H1 (cell line): Measurements from ENCODE around the gene VSIR. TPM values are rescaled to one million over a fixed set of nuclear protein-coding genes. Genes with fewer than 3 reads are reported as not detected.

Experiments
- CTCF ChIA-PET: fragments of 300-600 bp; sonication (Branson Sonifier 250); formaldehyde crosslinking; loops from one replicate; lab custom pipeline; 2021; ENCODE audit not compliant: partially characterized antibody; lab: Charles Lee
- POLR2A ChIA-PET: fragments of 300-600 bp; sonication (Branson Sonifier 250); formaldehyde crosslinking; loops from one replicate; lab custom pipeline; 2021; ENCODE audit warnings: inconsistent platforms; ENCODE audit not compliant: partially characterized antibody; lab: Charles Lee
- DNase-seq, 2 experiments: peaks; one replicate each; pipeline versions ENCODE4 v3.0.0 to v3.0.0-alpha.2; 2010 to 2022; ENCODE audit warnings: low spot score in 2 of 2, low read depth in 1 of 2, mixed read lengths in 1 of 2
- FAIRE-seq: peaks from 2 replicates; lab custom pipeline; 2011; peaks lifted over from hg19 to GRCh38; lab: Jason Lieb, UNC
- H2AFZ ChIP-seq: 2 replicates; pipeline ENCODE4 v1.8.1; 2012; ENCODE audit warnings: low read length, inconsistent platforms
- H2AK5ac ChIP-seq: 2 replicates; pipeline ENCODE4 v1.6.1; 2013; ENCODE audit warnings: low read depth, low read length
- H2BK120ac ChIP-seq: replicated peaks from 2 replicates; pipeline ENCODE3; 2013; ENCODE audit warnings: low read depth, low read length, inconsistent platforms
- H2BK12ac ChIP-seq: 2 replicates; pipeline ENCODE4 v1.6.1; 2013; ENCODE audit warnings: low read depth, low read length
- H2BK15ac ChIP-seq: 2 replicates; pipeline ENCODE4 v1.6.1; 2013; ENCODE audit warnings: low read length
- H2BK20ac ChIP-seq: 2 replicates; pipeline ENCODE4 v1.6.1; 2013; ENCODE audit warnings: low read length
- H2BK5ac ChIP-seq: 2 replicates; pipeline ENCODE4 v1.6.1; 2013; ENCODE audit warnings: low read depth, low read length
- H3K14ac ChIP-seq: 2 replicates; pipeline ENCODE4 v1.6.1; 2013; ENCODE audit warnings: inconsistent platforms; ENCODE audit not compliant: insufficient read length
- H3K18ac ChIP-seq: 2 replicates; pipeline ENCODE4 v1.6.1; 2013; ENCODE audit warnings: low read length; ENCODE audit errors: extremely low read depth
- H3K23ac ChIP-seq: 2 replicates; pipeline ENCODE4 v1.6.1; 2013; ENCODE audit warnings: inconsistent platforms; ENCODE audit not compliant: insufficient read length
- H3K23me2 ChIP-seq: 2 replicates; pipeline ENCODE4 v1.6.1; 2013; ENCODE audit warnings: low read depth, low read length
- H3K27ac ChIP-seq: 2 replicates; pipeline ENCODE4 v1.6.1; 2011; ENCODE audit warnings: low read depth, low read length, inconsistent platforms
- H3K27me3 ChIP-seq, 4 experiments: replicated peaks in 1 of 4; 1 replicate in 1 of 4; 2 replicates in 3 of 4; pipeline versions ENCODE4 v1.6.1 to v1.8.1; 2011 to 2013; ENCODE audit warnings: low read length in 3 of 4, mild to moderate bottlenecking in 3 of 4, inconsistent platforms in 2 of 4, mixed read lengths in 2 of 4, moderate library complexity in 1 of 4; ENCODE audit not compliant: control insufficient read depth in 3 of 4, insufficient read depth in 3 of 4; ENCODE audit errors: extremely low read depth in 1 of 4
- H3K36me3 ChIP-seq, 4 experiments: 2 replicates each; pipeline versions ENCODE4 v1.6.1 to v1.8.1; 2011 to 2013; ENCODE audit warnings: mild to moderate bottlenecking in 4 of 4, low read length in 3 of 4, moderate library complexity in 2 of 4, control low read depth in 1 of 4, inconsistent platforms in 1 of 4; ENCODE audit not compliant: insufficient read depth in 4 of 4, control insufficient read depth in 2 of 4
- H3K4ac ChIP-seq: replicated peaks from 2 replicates; pipeline ENCODE3; 2013; ENCODE audit warnings: low read length, low read depth, mixed read lengths, inconsistent platforms; ENCODE audit not compliant: insufficient read length
- H3K4me1 ChIP-seq, 4 experiments: replicated peaks in 1 of 4; 1 replicate in 1 of 4; 2 replicates in 3 of 4; pipeline versions ENCODE4 v1.6.1 to v1.8.1; 2011 to 2013; ENCODE audit warnings: low read length in 3 of 4, inconsistent platforms in 2 of 4, mixed read lengths in 1 of 4; ENCODE audit not compliant: insufficient read depth in 4 of 4, control insufficient read depth in 3 of 4
- H3K4me2 ChIP-seq, 2 experiments: 2 replicates each; pipeline versions ENCODE4 v1.6.1 to v1.8.1; 2011 to 2013; ENCODE audit warnings: low read depth in 2 of 2, low read length in 2 of 2, control low read depth in 1 of 2, inconsistent platforms in 1 of 2, mild to moderate bottlenecking in 1 of 2; ENCODE audit not compliant: insufficient read depth in 1 of 2
- H3K4me3 ChIP-seq, 4 experiments: fragments of 200-600, 300-600 bp in 1 of 4; sonication (generic), shearing (Covaris generic), sonication (Bioruptor Twin) in 1 of 4; 2 replicates each; pipeline versions ENCODE4 v1.5.1 to v1.8.1; 2011 to 2016; ENCODE audit warnings: low read length in 4 of 4, low read depth in 3 of 4, control low read depth in 2 of 4, inconsistent platforms in 2 of 4, mild to moderate bottlenecking in 2 of 4, mixed read lengths in 1 of 4, moderate library complexity in 1 of 4; ENCODE audit not compliant: insufficient read depth in 2 of 4; ENCODE audit errors: extremely low read depth in 1 of 4
- H3K56ac ChIP-seq: replicated peaks from 2 replicates; pipeline ENCODE3; 2013; ENCODE audit warnings: low read depth, mild to moderate bottlenecking, mixed read lengths, low read length, inconsistent platforms; ENCODE audit not compliant: insufficient read length
- H3K79me1 ChIP-seq: 2 replicates; pipeline ENCODE4 v1.6.1; 2013; ENCODE audit warnings: low read depth, low read length, control low read depth
- H3K79me2 ChIP-seq, 2 experiments: 2 replicates each; pipeline versions ENCODE4 v1.6.1 to v1.8.1; 2012 to 2013; ENCODE audit warnings: low read length in 2 of 2, mild to moderate bottlenecking in 2 of 2, inconsistent platforms in 1 of 2; ENCODE audit not compliant: insufficient read depth in 2 of 2, control insufficient read depth in 1 of 2
- H3K9ac ChIP-seq, 4 experiments: replicated peaks in 1 of 4; 1 replicate in 1 of 4; 2 replicates in 3 of 4; pipeline versions ENCODE4 v1.6.1 to v1.8.1; 2011 to 2013; ENCODE audit warnings: low read depth in 3 of 4, low read length in 3 of 4, control low read depth in 2 of 4, mild to moderate bottlenecking in 2 of 4, moderate library complexity in 2 of 4, inconsistent platforms in 1 of 4; ENCODE audit errors: extremely low read depth in 1 of 4
- H3K9me3 ChIP-seq, 2 experiments: 2 replicates each; pipeline versions ENCODE4 v1.6.1 to v1.8.1; 2012 to 2013; ENCODE audit warnings: mild to moderate bottlenecking in 2 of 2, moderate library complexity in 2 of 2, control low read depth in 1 of 2, inconsistent platforms in 1 of 2, low read depth in 1 of 2, low read length in 1 of 2, mixed read lengths in 1 of 2; ENCODE audit not compliant: insufficient read depth in 2 of 2
- H4K20me1 ChIP-seq, 2 experiments: replicated peaks in 1 of 2; 2 replicates each; pipeline versions ENCODE3 to v1.8.1; 2011 to 2013; ENCODE audit warnings: inconsistent platforms in 2 of 2, low read length in 2 of 2, mild to moderate bottlenecking in 1 of 2; ENCODE audit not compliant: insufficient read depth in 2 of 2, control insufficient read depth in 1 of 2
- H4K5ac ChIP-seq: 2 replicates; pipeline ENCODE4 v1.6.1; 2013; ENCODE audit warnings: low read length, low read depth, mixed read lengths, inconsistent platforms; ENCODE audit not compliant: insufficient read length
- H4K8ac ChIP-seq: 2 replicates; pipeline ENCODE4 v1.8.0; 2013; ENCODE audit warnings: mild to moderate bottlenecking, moderate library complexity, low read length, inconsistent platforms; ENCODE audit not compliant: insufficient read depth; ENCODE audit errors: extremely low read depth
- H4K91ac ChIP-seq: replicated peaks from 2 replicates; pipeline ENCODE3; 2013; ENCODE audit warnings: low read length, mixed read lengths, inconsistent platforms; ENCODE audit not compliant: insufficient read length
- CHD1 ChIP-seq: IDR thresholded peaks from 2 replicates; pipeline ENCODE4 v1.6.1; 2012; ENCODE audit warnings: low read depth, low read length, improper control_type of control experiment
- NRF1 ChIP-seq: IDR thresholded peaks from 2 replicates; pipeline ENCODE4 v1.6.1; 2011; ENCODE audit warnings: mild to moderate bottlenecking, low read depth, low read length, improper control_type of control experiment
- RXRA ChIP-seq: IDR thresholded peaks from 2 replicates; pipeline ENCODE4 v1.6.1; 2011; ENCODE audit warnings: low read depth, mild to moderate bottlenecking, low read length, moderate library complexity; ENCODE audit not compliant: insufficient read depth
- SP2 ChIP-seq: IDR thresholded peaks from 2 replicates; pipeline ENCODE4 v1.6.1; 2012; ENCODE audit warnings: mild to moderate bottlenecking, low read length, inconsistent platforms
- TBP ChIP-seq: IDR thresholded peaks from 2 replicates; pipeline ENCODE4 v1.6.1; 2011; ENCODE audit warnings: low read depth, low read length, improper control_type of control experiment
- TEAD4 ChIP-seq: IDR thresholded peaks from 2 replicates; pipeline ENCODE4 v1.6.1; 2012; ENCODE audit warnings: low read depth, low read length, inconsistent platforms, mixed read lengths
- YY1 ChIP-seq: IDR thresholded peaks from 2 replicates; pipeline ENCODE4 v1.6.1; 2011; ENCODE audit warnings: low read depth, mild to moderate bottlenecking, low read length
- WGBS, 2 experiments: shearing (Covaris generic) in 1 of 2; methylation state at CpG; one replicate each; pipeline versions ENCODE4 v1.1.6 to v1.1.7; 2013 to 2015; ENCODE audit warnings: low lambda C conversion rate in 2 of 2, mixed read lengths in 2 of 2, inconsistent platforms in 1 of 2, low coverage in 1 of 2, missing lambda C conversion rate in 1 of 2; ENCODE audit not compliant: insufficient replicate concordance in 2 of 2, insufficient coverage in 1 of 2, insufficient read length in 1 of 2; ENCODE audit errors: extremely low coverage in 1 of 2, missing lambda C conversion rate in 1 of 2; 5-methylcytosine and 5-hydroxymethylcytosine counted together
- polyA plus RNA-seq, 7 experiments: library from polyadenylated mRNA; depleted of rRNA in 3 of 7; stranded (reverse) in 5 of 7; unstranded in 2 of 7; fragments of >200 nt in 5 of 7; fragments of 200-250 nt in 2 of 7; gene quantifications; 1 replicate in 5 of 7; 2 replicates in 1 of 7; 4 replicates in 1 of 7; pipeline versions ENCODE4 v1.2.1 to v1.2.3, GENCODE V29; 2011 to 2013; ENCODE audit warnings: missing spikeins in 2 of 7, mixed read lengths in 2 of 7
- total RNA-seq: library from RNA; stranded (reverse); fragmentation: NEBNext Ultra II Directional; extraction: Animal tissue kit (Norgen Biotek cat#: 25700); gene quantifications from 2 replicates; pipeline ENCODE4 v1.2.1, GENCODE V29; 2021
- TF ChIP-seq, protein P1 (sequence below): IDR thresholded peaks from 2 replicates; pipeline ENCODE4 v1.6.1; 2012; ENCODE audit warnings: inconsistent platforms

Gene VSIR
- total and polyA plus RNA-seq, 2 of the 8 experiments (the other 6 are each of a cell fraction or from before 2014, with no cell fraction given): 0.33 TPM; not detected in 1

DNA sequence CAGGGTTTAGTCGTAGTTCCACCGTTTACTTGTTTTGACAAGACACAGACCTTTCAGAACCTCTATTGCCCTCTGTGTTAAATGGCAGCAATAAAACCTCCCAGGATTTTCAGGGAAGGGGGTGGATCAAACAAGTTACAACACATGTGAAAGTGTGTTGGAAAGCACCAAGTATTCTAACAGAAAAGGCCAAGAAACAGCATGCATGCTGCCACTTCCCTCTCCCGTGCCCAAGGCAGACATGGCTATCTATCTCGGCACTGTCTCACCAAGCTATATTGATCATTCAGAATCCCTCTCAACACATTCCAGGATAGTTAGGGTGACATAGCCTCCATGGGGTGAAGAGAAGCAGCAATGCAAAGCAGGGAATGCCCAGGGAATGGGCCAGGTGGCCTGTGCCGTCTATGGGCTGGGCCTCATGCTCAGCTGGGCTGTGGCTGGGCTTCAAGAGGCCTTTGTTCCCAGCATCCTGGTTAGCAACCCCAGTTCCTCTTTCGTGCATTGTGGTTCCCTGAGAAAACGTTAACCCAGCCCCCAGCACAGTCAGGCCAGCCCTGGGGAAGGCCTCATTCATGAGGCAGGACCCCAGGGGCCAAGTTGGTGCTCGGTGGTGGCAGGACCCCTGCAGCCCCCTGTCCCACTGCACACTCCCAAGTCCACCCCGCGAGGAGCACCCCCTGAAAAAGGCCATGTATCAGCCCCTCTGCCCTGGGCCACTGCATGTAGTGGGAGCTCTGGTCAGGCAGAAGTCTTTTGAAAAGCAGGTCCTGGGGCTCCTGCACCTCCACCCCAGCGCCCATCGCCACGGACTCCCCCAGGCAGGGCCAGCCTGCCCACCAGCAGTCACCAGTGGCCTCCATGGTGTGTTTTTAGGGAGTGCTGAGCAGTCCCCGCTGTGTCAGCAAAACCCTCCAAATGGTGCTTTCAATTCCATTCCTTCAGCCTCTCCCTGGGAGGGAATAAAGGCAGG lies 25.5 kb downstream of the VSIR start:
- no peaks in the 10 kb centered on the region for H3K9me3 ChIP-seq
- H3K79me2 ChIP-seq: no peaks in the 10 kb centered on the region
- ChIA-PET POLR2A (no interaction called here), CTCF (interaction anchor here (0.7 to 4.1 kb wide), 23 partner anchors 9 to 429 kb away, joined by 3 to 23 read pairs (median 4); partner anchors contain the start of genes SLC29A3 and VSIR)
- H3K9ac ChIP-seq: no peak overlapping the region; a peak in 1 of 7 replicates
- TF ChIP-seq TBP: no peak
- no peak for TF ChIP-seq SP2
- TF ChIP-seq, protein P1, sequence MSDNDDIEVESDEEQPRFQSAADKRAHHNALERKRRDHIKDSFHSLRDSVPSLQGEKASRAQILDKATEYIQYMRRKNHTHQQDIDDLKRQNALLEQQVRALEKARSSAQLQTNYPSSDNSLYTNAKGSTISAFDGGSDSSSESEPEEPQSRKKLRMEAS: 0 out of 2 replicates have a peak, but pooled peaks have one; percentile 14
- TF ChIP-seq CHD1: no peak
- TF ChIP-seq RXRA: no peak
- no peak for TF ChIP-seq YY1
- TF ChIP-seq TEAD4: no peak
- TF ChIP-seq NRF1: no peak
- TF ChIP-seq, all 59 proteins: peak for 1
- no peak for FAIRE-seq
- H3K56ac ChIP-seq: no peak overlapping the region
- no peak overlapping the region for H3K14ac ChIP-seq
- peak overlapping the region; percentile 18 for H2AFZ ChIP-seq
- H4K5ac ChIP-seq: no peak overlapping the region
- H3K4me2 ChIP-seq: no peak overlapping the region
- H3K18ac ChIP-seq: peak overlapping the region; percentile 32
- H3K27ac ChIP-seq: no peak overlapping the region
- H3K23ac ChIP-seq: no peak overlapping the region
- H2BK5ac ChIP-seq: no peak overlapping the region; the same call in 1 of the 2 replicates
- H3K79me1 ChIP-seq: no peaks in the 10 kb centered on the region
- 0 out of 7 replicates have a peak, but pooled peaks cover 0 to 2% (median 0%) of the 10 kb centered on the region in 4 experiments for H3K27me3 ChIP-seq
- H3K4ac ChIP-seq: peak overlapping the region; percentile 20
- H2BK15ac ChIP-seq: no peak overlapping the region
- peaks cover 1 to 8% (median 4%) of the 10 kb centered on the region in 4 experiments; a peak in 4 of 7 replicates for H3K4me1 ChIP-seq
- no peaks in the 10 kb centered on the region for H4K20me1 ChIP-seq
- H2AK5ac ChIP-seq: no peak overlapping the region
- 88% methylated on average over 14 of the region's 14 CpGs; no CpG with 5 or more reads in 1 of the 2 experiments for WGBS, 2 experiments
- peak overlapping the region; percentile 52 for H4K91ac ChIP-seq
- H3K36me3 ChIP-seq: no peaks in the 10 kb centered on the region
- no peak overlapping the region for H2BK120ac ChIP-seq
- H2BK12ac ChIP-seq: no peak overlapping the region; the same call in 1 of the 2 replicates
- no peak overlapping the region for H2BK20ac ChIP-seq
- no peak overlapping the region for H4K8ac ChIP-seq
- H3K23me2 ChIP-seq: no peaks in the 10 kb centered on the region
- DNase-seq: no peak
- H3K4me3 ChIP-seq: no peak overlapping the region
